Progenitor cell of endocrine pancreas (in vitro differentiated cells): ENCODE measurements around the gene DDX5. TPM values are rescaled to one million over a fixed set of nuclear protein-coding genes. Genes with fewer than 3 reads are reported as not detected.

Experiments
- DNase-seq: peaks from one replicate; pipeline ENCODE4 v3.0.0; 2021; ENCODE audit warnings: low spot score; ENCODE audit not compliant: unreplicated experiment
- H3K27ac Mint-ChIP-seq: 2 replicates; pipeline ENCODE4 v1.8.0; 2021; ENCODE audit warnings: mild to moderate bottlenecking, moderate library complexity, mixed read lengths
- H3K27me3 Mint-ChIP-seq: 2 replicates; pipeline ENCODE4 v1.8.0; 2021; ENCODE audit warnings: mixed read lengths
- H3K36me3 Mint-ChIP-seq: 2 replicates; pipeline ENCODE4 v1.8.0; 2022; ENCODE audit warnings: mixed read lengths; ENCODE audit not compliant: insufficient read depth
- H3K4me1 Mint-ChIP-seq: 2 replicates; pipeline ENCODE4 v1.8.0; 2021; ENCODE audit warnings: low read depth, mixed read lengths
- H3K4me3 Mint-ChIP-seq: 2 replicates; pipeline ENCODE4 v1.8.0; 2021; ENCODE audit warnings: low read depth, mild to moderate bottlenecking, moderate library complexity, mixed read lengths
- H3K9me3 Mint-ChIP-seq: 2 replicates; pipeline ENCODE4 v1.8.0; 2021; ENCODE audit warnings: low read depth, mixed read lengths
- CTCF ChIP-seq: fragments of 200-600 bp; sonication (generic); IDR thresholded peaks from one replicate; pipeline ENCODE4 v1.5.0; 2021; ENCODE audit warnings: antibody characterized with exemption, mild to moderate bottlenecking; ENCODE audit not compliant: unreplicated experiment
- total RNA-seq: library from RNA; stranded (reverse); gene quantifications from 2 replicates; pipeline ENCODE4 v1.2.1, GENCODE V29; 2021

The DDX5 gene
- total RNA-seq, 1 donor from 2014 or later: 925 TPM

GRCh38 chr17:64536913-64537312 lies 30.8 kb upstream of the DDX5 start:
- Mint-ChIP-seq H3K27ac (no peak overlapping the region), H3K9me3 (no peaks in the 10 kb centered on the region), H3K36me3 (peaks cover 23% of the 10 kb centered on the region), H3K4me1 (no peaks in the 10 kb centered on the region), H3K27me3 (no peaks in the 10 kb centered on the region), H3K4me3 (no peak overlapping the region)
- no peak for TF ChIP-seq CTCF
- no peak for DNase-seq

- no peak for DNase-seq
- no peaks in the 10 kb centered on the region for H3K27me3 Mint-ChIP-seq
- H3K4me3 Mint-ChIP-seq: no peak overlapping the region
- TF ChIP-seq CTCF: no peak
- H3K36me3 Mint-ChIP-seq: peaks cover 23% of the 10 kb centered on the region
- H3K4me1 Mint-ChIP-seq: no peaks in the 10 kb centered on the region
- no peaks in the 10 kb centered on the region for H3K9me3 Mint-ChIP-seq
- H3K27ac Mint-ChIP-seq: no peak overlapping the region
These were observed 29.3 kb upstream of the DDX5 start for GRCh38 chr17:64535357-64535756.

- Mint-ChIP-seq H3K27me3 (no peaks in the 10 kb centered on the region), H3K4me1 (no peaks in the 10 kb centered on the region), H3K9me3 (no peaks in the 10 kb centered on the region), H3K4me3 (no peak overlapping the region), H3K27ac (peak overlapping the region; percentile 8), H3K36me3 (peaks cover 25% of the 10 kb centered on the region)
- no peak for TF ChIP-seq CTCF
- no peak for DNase-seq
These were observed 28.1 kb upstream of the DDX5 start for GRCh38 chr17:64534187-64534586.

- no peak for TF ChIP-seq CTCF
- Mint-ChIP-seq H3K4me3 (no peak overlapping the region), H3K9me3 (no peaks in the 10 kb centered on the region), H3K36me3 (peaks cover 26% of the 10 kb centered on the region), H3K27ac (peak overlapping the region; percentile 15), H3K4me1 (no peaks in the 10 kb centered on the region), H3K27me3 (no peaks in the 10 kb centered on the region)
- no peak for DNase-seq
These were observed 27.7 kb upstream of the DDX5 start for GRCh38 chr17:64533784-64534183.

- Mint-ChIP-seq H3K4me3 (no peak overlapping the region), H3K9me3 (no peaks in the 10 kb centered on the region), H3K4me1 (no peaks in the 10 kb centered on the region), H3K27ac (no peak overlapping the region), H3K36me3 (peaks cover 23% of the 10 kb centered on the region), H3K27me3 (no peaks in the 10 kb centered on the region)
- DNase-seq: no peak
- TF ChIP-seq CTCF: no peak
These were observed 26.3 kb upstream of the DDX5 start for GRCh38 chr17:64532409-64532808.
